Neural cell (in vitro differentiated cells): ENCODE results near the gene PCDHGB6.
"Not testable (repeated sequence)": the region's sequence is repeated elsewhere in the genome, so short reads cannot be mapped to it uniquely, and the experiment has no call there.

Experiments
- EP300 ChIP-seq: fragments of 450-650 bp; conservative IDR thresholded peaks from 2 replicates; pipeline ENCODE4 v1.6.1; 2014; ENCODE audit warnings: antibody characterized with exemption, mild to moderate bottlenecking, moderate library complexity; ENCODE audit not compliant: poor library complexity, severe bottlenecking
- EZH2 ChIP-seq: fragments of 200-600, 300-800 bp; shearing (Covaris generic), sonication (generic); IDR thresholded peaks from 2 replicates; pipeline ENCODE4 v1.6.1; 2014; ENCODE audit warnings: antibody characterized with exemption, low read length, borderline replicate concordance, mild to moderate bottlenecking; ENCODE audit not compliant: insufficient read depth, poor library complexity, severe bottlenecking
- MXI1 ChIP-seq: fragments of 450-650 bp; conservative IDR thresholded peaks from 2 replicates; pipeline ENCODE4 v1.6.1; 2014; ENCODE audit warnings: antibody characterized with exemption, mild to moderate bottlenecking; ENCODE audit not compliant: poor library complexity, severe bottlenecking
- POLR2AphosphoS5 ChIP-seq: IDR thresholded peaks from 2 replicates; pipeline ENCODE4 v1.6.1; 2012
- RAD21 ChIP-seq: fragments of 450-650 bp; conservative IDR thresholded peaks from 2 replicates; pipeline ENCODE4 v1.6.1; 2014; ENCODE audit warnings: antibody characterized with exemption, mild to moderate bottlenecking, moderate library complexity
- REST ChIP-seq: IDR thresholded peaks from 2 replicates; pipeline ENCODE4 v1.6.1; 2012; ENCODE audit warnings: borderline replicate concordance
- SMC3 ChIP-seq: fragments of 450-650 bp; conservative IDR thresholded peaks from 2 replicates; pipeline ENCODE4 v1.6.1; 2014; ENCODE audit warnings: antibody characterized with exemption, mild to moderate bottlenecking, moderate library complexity; ENCODE audit not compliant: poor library complexity
- TAF1 ChIP-seq: IDR thresholded peaks from 2 replicates; pipeline ENCODE4 v1.6.1; 2012; ENCODE audit warnings: low read depth
- TF ChIP-seq, protein P1 (sequence below): fragments of 450-650 bp; IDR thresholded peaks from 2 replicates; pipeline ENCODE4 v1.5.1; 2014; ENCODE audit warnings: antibody characterized with exemption, mild to moderate bottlenecking, moderate library complexity; ENCODE audit not compliant: poor library complexity, severe bottlenecking

GRCh38 chr5:141387557-141388311 lies 20.1 kb upstream of the PCDHGB6 start, which contains the start of gene PCDHGB4:
- TF ChIP-seq, protein P1, sequence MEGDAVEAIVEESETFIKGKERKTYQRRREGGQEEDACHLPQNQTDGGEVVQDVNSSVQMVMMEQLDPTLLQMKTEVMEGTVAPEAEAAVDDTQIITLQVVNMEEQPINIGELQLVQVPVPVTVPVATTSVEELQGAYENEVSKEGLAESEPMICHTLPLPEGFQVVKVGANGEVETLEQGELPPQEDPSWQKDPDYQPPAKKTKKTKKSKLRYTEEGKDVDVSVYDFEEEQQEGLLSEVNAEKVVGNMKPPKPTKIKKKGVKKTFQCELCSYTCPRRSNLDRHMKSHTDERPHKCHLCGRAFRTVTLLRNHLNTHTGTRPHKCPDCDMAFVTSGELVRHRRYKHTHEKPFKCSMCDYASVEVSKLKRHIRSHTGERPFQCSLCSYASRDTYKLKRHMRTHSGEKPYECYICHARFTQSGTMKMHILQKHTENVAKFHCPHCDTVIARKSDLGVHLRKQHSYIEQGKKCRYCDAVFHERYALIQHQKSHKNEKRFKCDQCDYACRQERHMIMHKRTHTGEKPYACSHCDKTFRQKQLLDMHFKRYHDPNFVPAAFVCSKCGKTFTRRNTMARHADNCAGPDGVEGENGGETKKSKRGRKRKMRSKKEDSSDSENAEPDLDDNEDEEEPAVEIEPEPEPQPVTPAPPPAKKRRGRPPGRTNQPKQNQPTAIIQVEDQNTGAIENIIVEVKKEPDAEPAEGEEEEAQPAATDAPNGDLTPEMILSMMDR, result peak; percentile 69
- not testable (repeated sequence) for TF ChIP-seq POLR2AphosphoS5, EP300, REST, TAF1, EZH2, MXI1
- peak; percentile 70 for TF ChIP-seq RAD21
- TF ChIP-seq SMC3, result peak; percentile 65
